HFFc6 (cell line): Measurements from ENCODE around the gene XRCC5. TPM values are rescaled to one million over a fixed set of nuclear protein-coding genes. Genes with fewer than 3 reads are reported as not detected.

Source experiments
- DNase-seq: peaks from one replicate; pipeline ENCODE4 v3.0.0-alpha.2; 2018
- H3K27ac Mint-ChIP-seq: 2 replicates; pipeline ENCODE4 v1.8.0; 2020; ENCODE audit warnings: mild to moderate bottlenecking, mixed read lengths
- H3K27me3 Mint-ChIP-seq: 2 replicates; pipeline ENCODE4 v1.8.0; 2021; ENCODE audit warnings: mild to moderate bottlenecking, moderate library complexity, mixed read lengths; ENCODE audit not compliant: insufficient read depth
- H3K36me3 Mint-ChIP-seq: 2 replicates; pipeline ENCODE4 v1.8.0; 2021; ENCODE audit warnings: low read depth, mixed read lengths
- H3K4me1 Mint-ChIP-seq: 2 replicates; pipeline ENCODE4 v1.8.0; 2020; ENCODE audit warnings: low read depth, mixed read lengths
- H3K4me3 Mint-ChIP-seq: 2 replicates; pipeline ENCODE4 v1.8.0; 2020; ENCODE audit warnings: mild to moderate bottlenecking, moderate library complexity, mixed read lengths
- H3K9me3 Mint-ChIP-seq: 2 replicates; pipeline ENCODE4 v1.8.0; 2020; ENCODE audit warnings: mild to moderate bottlenecking, mixed read lengths
- CTCF ChIP-seq: fragments of 200-600 bp; sonication (generic); IDR thresholded peaks from 2 replicates; pipeline ENCODE4 v1.5.0; 2021; ENCODE audit warnings: antibody characterized with exemption, mild to moderate bottlenecking
- total RNA-seq, 6 experiments: library from RNA; stranded (reverse); fragmentation: NEBNext Ultra II Directional; extraction: Animal tissue kit (Norgen Biotek cat#: 25700); gene quantifications; 2 replicates in 1 of 6; 3 replicates in 5 of 6; pipeline ENCODE4 v1.2.3, GENCODE V29; 2021

Gene XRCC5
- total RNA-seq, 6 experiments from 2014 or later, result 291 to 372 (median 352) TPM

- Mint-ChIP-seq H3K27me3 (peaks cover 19% of the 10 kb centered on the region), H3K4me1 (peaks cover 2% of the 10 kb centered on the region; the same call in 1 of the 2 replicates), H3K36me3 (no peaks in the 10 kb centered on the region), H3K4me3 (no peak overlapping the region), H3K9me3 (no peaks in the 10 kb centered on the region), H3K27ac (no peak overlapping the region)
- TF ChIP-seq CTCF, result no peak
- no peak for DNase-seq
Measured at GRCh38 chr2:216103213-216103612, 5.9 kb upstream of the XRCC5 start.

DNA sequence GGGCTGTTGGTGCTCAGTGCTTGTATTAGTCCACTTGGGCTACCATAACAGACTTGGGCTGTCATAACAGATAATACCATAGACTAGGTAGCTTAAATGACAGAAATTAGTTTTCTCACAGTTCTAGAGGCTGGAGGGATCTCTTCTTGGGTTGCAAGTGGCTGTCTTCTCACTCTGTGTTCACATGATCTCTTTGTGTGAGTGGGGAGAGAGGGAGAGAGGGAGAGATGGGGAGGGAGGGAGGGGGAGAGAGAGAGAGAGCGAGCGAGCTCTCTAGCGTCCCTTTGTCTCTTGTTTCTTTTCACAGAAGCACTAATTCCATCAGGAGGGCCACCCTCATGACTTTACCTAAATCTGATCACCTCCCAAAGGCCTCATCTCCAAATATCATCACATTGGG, 4.5 kb upstream of the XRCC5 start:
- Mint-ChIP-seq H3K27me3 (peaks cover 17% of the 10 kb centered on the region), H3K4me3 (no peak overlapping the region)

DNA sequence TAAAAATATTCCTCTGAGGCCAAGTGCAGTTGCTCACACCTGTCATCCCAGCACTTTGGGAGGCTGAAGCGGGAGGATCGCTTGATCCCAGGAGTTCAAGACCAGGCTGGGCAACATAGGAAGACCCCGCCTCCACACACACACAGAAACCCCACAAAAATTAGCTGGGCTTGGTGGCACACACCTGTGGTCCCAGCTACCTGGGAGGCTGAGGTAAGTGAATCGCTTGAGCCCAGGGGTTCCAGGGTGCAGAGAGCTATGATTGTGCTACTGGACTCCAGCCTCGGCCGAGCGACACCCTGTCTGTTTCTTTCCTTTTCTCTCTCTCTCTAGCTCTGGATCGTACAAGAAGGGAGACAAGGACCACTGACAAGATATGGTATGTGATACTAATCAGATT, 1.8 kb upstream of the XRCC5 start:
- no peak overlapping the region for H3K27ac Mint-ChIP-seq
- H3K4me1 Mint-ChIP-seq, result peaks cover 34% of the 10 kb centered on the region
- H3K9me3 Mint-ChIP-seq, result no peaks in the 10 kb centered on the region
- peaks cover 30% of the 10 kb centered on the region for H3K36me3 Mint-ChIP-seq
- TF ChIP-seq CTCF, result no peak
- H3K4me3 Mint-ChIP-seq, result no peak overlapping the region
- no peak for DNase-seq
- peaks cover 8% of the 10 kb centered on the region for H3K27me3 Mint-ChIP-seq

More for the DNA sequence above, 4.5 kb upstream of the XRCC5 start:
- Mint-ChIP-seq H3K36me3 (peaks cover 5% of the 10 kb centered on the region; the same call in 1 of the 2 replicates), H3K27ac (no peak overlapping the region), H3K4me1 (peaks cover 12% of the 10 kb centered on the region), H3K9me3 (no peaks in the 10 kb centered on the region)
- DNase-seq, result no peak
- no peak for TF ChIP-seq CTCF

DNA sequence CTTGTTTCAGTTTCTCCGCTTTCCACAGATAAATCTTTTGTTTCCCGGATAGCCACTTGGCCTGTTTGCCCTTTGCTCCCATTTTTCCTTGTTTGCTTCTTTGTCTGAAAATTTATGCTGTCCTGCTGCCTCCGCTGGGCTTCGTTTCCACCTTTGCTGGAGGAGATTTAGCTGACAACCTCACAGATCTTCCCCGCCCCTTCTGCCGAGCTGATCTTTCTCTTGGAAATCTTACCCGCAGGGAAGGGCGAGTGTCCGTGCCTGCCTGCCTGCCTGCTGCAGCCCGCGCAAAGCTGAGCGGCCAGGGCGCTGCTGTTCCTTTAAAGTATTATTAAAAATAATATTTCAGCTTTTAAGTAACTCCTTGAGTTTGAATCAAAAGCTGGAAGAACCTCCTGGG, 1.4 kb upstream of the XRCC5 start:
- Mint-ChIP-seq H3K27ac (no peak overlapping the region), H3K9me3 (no peaks in the 10 kb centered on the region), H3K36me3 (peaks cover 34% of the 10 kb centered on the region), H3K27me3 (peaks cover 8% of the 10 kb centered on the region), H3K4me3 (no peak overlapping the region; the same call in 1 of the 2 replicates), H3K4me1 (peaks cover 39% of the 10 kb centered on the region)
- DNase-seq, result no peak
- no peak for TF ChIP-seq CTCF

GRCh38 chr2:216108310-216108966, 710 bp upstream of the XRCC5 start:
- peaks cover 8% of the 10 kb centered on the region for H3K27me3 Mint-ChIP-seq
- H3K36me3 Mint-ChIP-seq, result peaks cover 41% of the 10 kb centered on the region
- peak overlapping the region; percentile 98 for H3K4me3 Mint-ChIP-seq
- DNase-seq, result no peak
- TF ChIP-seq CTCF, result no peak
- H3K27ac Mint-ChIP-seq, result peak overlapping the region; percentile 99
- H3K4me1 Mint-ChIP-seq, result peaks cover 45% of the 10 kb centered on the region
- no peaks in the 10 kb centered on the region for H3K9me3 Mint-ChIP-seq
